B cell (primary cell): ENCODE data around the gene FGFR2. TPM values are rescaled to one million over a fixed set of nuclear protein-coding genes. Genes with fewer than 3 reads are reported as not detected.

Experiments used
- ATAC-seq: fragments of 200-7000 bp; cut with Tn5 transposase; one replicate; pipeline ENCODE4 v1.10.0; 2021; ENCODE audit warnings: low read depth, mild to moderate bottlenecking, moderate number of reproducible peaks, moderate library complexity
- CTCF ChIA-PET: fragments of 350-600 bp; sonication (Branson Sonifier 250); formaldehyde crosslinking; loops from one replicate; lab custom pipeline; 2021; ENCODE audit warnings: antibody characterized with exemption, inconsistent platforms; lab: Charles Lee
- POLR2A ChIA-PET: fragments of 350-600 bp; sonication (Branson Sonifier 250); formaldehyde crosslinking; loops from one replicate; lab custom pipeline; 2021; ENCODE audit warnings: antibody characterized with exemption; lab: Charles Lee
- DNase-seq: peaks from one replicate; pipeline ENCODE4 v3.0.0; 2013
- H2AFZ ChIP-seq: 2 replicates; pipeline ENCODE4 v1.6.1; 2012; ENCODE audit warnings: mild to moderate bottlenecking, low read depth, low read length; ENCODE audit not compliant: insufficient read depth, poor library complexity, severe bottlenecking
- H3K27ac ChIP-seq, 2 donors: 1 replicate in 1 of 2; 2 replicates in 1 of 2; pipeline ENCODE4 v1.5.1; 2012 to 2013; ENCODE audit warnings: low read length in 2 of 2, mild to moderate bottlenecking in 2 of 2, moderate library complexity in 1 of 2
- H3K27me3 ChIP-seq, 4 experiments: fragments of 200-600 bp in 1 of 4; sonication (generic) in 1 of 4; replicated peaks in 1 of 4; 1 replicate in 2 of 4; 2 replicates in 2 of 4; pipeline versions ENCODE4 v1.6.1 to v1.7.0; 2013 to 2016; ENCODE audit warnings: low read length in 3 of 4, mild to moderate bottlenecking in 2 of 4, mixed read lengths in 1 of 4, moderate library complexity in 1 of 4; ENCODE audit not compliant: insufficient read depth in 4 of 4, control insufficient read depth in 3 of 4; ENCODE audit errors: control extremely low read depth in 1 of 4
- H3K36me3 ChIP-seq, 2 experiments: replicated peaks in 1 of 2; 1 replicate in 1 of 2; 2 replicates in 1 of 2; pipeline versions ENCODE4 v1.6.1 to v1.7.1; 2013; ENCODE audit warnings: low read length in 1 of 2; ENCODE audit not compliant: insufficient read depth in 2 of 2, control insufficient read depth in 1 of 2; ENCODE audit errors: control extremely low read depth in 1 of 2, extremely low read depth in 1 of 2
- H3K4me1 ChIP-seq, 2 donors: fragments of 200-600 bp in 1 of 2; sonication (generic) in 1 of 2; 1 replicate in 1 of 2; 2 replicates in 1 of 2; pipeline versions ENCODE4 v1.5.1 to v1.6.1; 2013 to 2017; ENCODE audit warnings: low read length in 2 of 2; ENCODE audit not compliant: control insufficient read depth in 2 of 2, insufficient read depth in 2 of 2
- H3K4me2 ChIP-seq: replicated peaks from 2 replicates; pipeline ENCODE3; 2012; ENCODE audit warnings: mild to moderate bottlenecking, low read depth, low read length; ENCODE audit not compliant: poor library complexity, severe bottlenecking
- H3K4me3 ChIP-seq, 5 experiments: fragments of 200-600 bp in 1 of 5; sonication (generic) in 1 of 5; 1 replicate in 3 of 5; 2 replicates in 2 of 5; pipeline versions ENCODE4 v1.5.1 to v1.7.0; 2011 to 2016; ENCODE audit warnings: low read length in 4 of 5, mild to moderate bottlenecking in 4 of 5, low read depth in 2 of 5, control low read depth in 1 of 5, moderate library complexity in 1 of 5; ENCODE audit not compliant: insufficient read depth in 1 of 5; ENCODE audit errors: control extremely low read depth in 1 of 5, extremely low read depth in 1 of 5
- H3K79me2 ChIP-seq: fragments of 200-600 bp; sonication (generic); one replicate; pipeline ENCODE4 v1.6.0; 2016; ENCODE audit warnings: low read length; ENCODE audit not compliant: control insufficient read depth, insufficient read depth
- H3K9ac ChIP-seq: fragments of 200-600 bp; sonication (generic); 2 replicates; pipeline ENCODE4 v1.6.1; 2017; ENCODE audit warnings: mild to moderate bottlenecking, low read length, moderate library complexity
- H3K9me3 ChIP-seq, 3 donors: one replicate each; pipeline versions ENCODE4 v1.6.1 to v1.7.1; 2013; ENCODE audit warnings: low read length in 2 of 3; ENCODE audit not compliant: control insufficient read depth in 2 of 3, insufficient read depth in 1 of 3; ENCODE audit errors: control extremely low read depth in 1 of 3
- H4K20me1 ChIP-seq: 2 replicates; pipeline ENCODE4 v1.6.0; 2012; ENCODE audit warnings: mild to moderate bottlenecking, low read length; ENCODE audit not compliant: insufficient read depth, control insufficient read depth, poor library complexity, severe bottlenecking
- H3K27ac Mint-ChIP-seq: one replicate; pipeline ENCODE4 v1.8.0; 2021; ENCODE audit warnings: mixed read lengths
- H3K27me3 Mint-ChIP-seq: one replicate; pipeline ENCODE4 v1.8.0; 2021; ENCODE audit warnings: mixed read lengths
- H3K4me1 Mint-ChIP-seq: one replicate; pipeline ENCODE4 v1.8.0; 2021; ENCODE audit warnings: mixed read lengths
- H3K4me3 Mint-ChIP-seq: one replicate; pipeline ENCODE4 v1.8.0; 2021; ENCODE audit warnings: mixed read lengths
- H3K9me3 Mint-ChIP-seq: one replicate; pipeline ENCODE4 v1.8.0; 2022; ENCODE audit warnings: mixed read lengths; ENCODE audit not compliant: insufficient read depth
- CTCF ChIP-seq: fragments of 200-600 bp; IDR thresholded peaks from one replicate; pipeline ENCODE4 v1.8.0; 2022; ENCODE audit warnings: antibody characterized with exemption, mild to moderate bottlenecking
- EZH2 ChIP-seq: IDR thresholded peaks from 2 replicates; pipeline ENCODE4 v1.6.1; 2012; ENCODE audit warnings: borderline replicate concordance, low read depth, mild to moderate bottlenecking, moderate library complexity, low read length; ENCODE audit not compliant: insufficient read depth, poor library complexity, severe bottlenecking
- WGBS: methylation state at CpG from one replicate; pipeline ENCODE4 v1.1.5; 2013; ENCODE audit warnings: missing lambda C conversion rate; ENCODE audit not compliant: insufficient coverage; 5-methylcytosine and 5-hydroxymethylcytosine counted together
- intact Hi-C: fragments of 100-400 bp; cut with micrococcal nuclease; formaldehyde crosslinking; loops from one replicate; pipeline ENCODE4 v1.10.0; 2022
- polyA plus RNA-seq: library from polyadenylated mRNA; depleted of rRNA; stranded (reverse); fragments of >200 nt; gene quantifications from 2 replicates; pipeline ENCODE4 v1.2.3, GENCODE V29; 2012
- total RNA-seq, 2 donors: library from RNA; stranded (reverse); fragments of 120-200 nt in 1 of 2; gene quantifications; 1 replicate in 1 of 2; 2 replicates in 1 of 2; pipeline versions ENCODE4 v1.2.3 to v1.2.4, GENCODE V29; 2013 to 2022

Gene FGFR2
- total and polyA plus RNA-seq, 2 donors (not counting 1 experiment from before 2014, with no cell fraction given): not detected

GRCh38 chr10:121484401-121484800 is 113.8 kb downstream of the FGFR2 start:
- ChIA-PET POLR2A (no interaction called here), CTCF (no interaction called here)
- no peak overlapping the region for H3K9ac ChIP-seq
- no peak overlapping the region for H3K27ac ChIP-seq
- 86% methylated on average over 1 of the region's 8 CpGs for WGBS
- no peaks in the 10 kb centered on the region for H4K20me1 ChIP-seq
- H3K9me3 ChIP-seq: no peaks in the 10 kb centered on the region
- Mint-ChIP-seq H3K9me3 (no peaks in the 10 kb centered on the region), H3K4me1 (no peaks in the 10 kb centered on the region), H3K4me3 (no peak overlapping the region), H3K27me3 (peaks cover 3% of the 10 kb centered on the region), H3K27ac (no peak overlapping the region)
- no peak overlapping the region for H2AFZ ChIP-seq
- no peaks in the 10 kb centered on the region for H3K36me3 ChIP-seq
- H3K4me2 ChIP-seq: no peak overlapping the region
- TF ChIP-seq CTCF: no peak
- TF ChIP-seq EZH2: no peak
- no peaks in the 10 kb centered on the region for H3K27me3 ChIP-seq
- H3K4me1 ChIP-seq: no peaks in the 10 kb centered on the region
- no peaks in the 10 kb centered on the region for H3K79me2 ChIP-seq
- intact Hi-C loops: no loop called here
- DNase-seq: no peak
- no peak overlapping the region for H3K4me3 ChIP-seq
- no peak for ATAC-seq

GRCh38 chr10:121481180-121481579 is 117.1 kb downstream of the FGFR2 start:
- ChIA-PET CTCF (no interaction called here), POLR2A (no interaction called here)
- Mint-ChIP-seq H3K4me3 (no peak overlapping the region), H3K9me3 (no peaks in the 10 kb centered on the region), H3K4me1 (no peaks in the 10 kb centered on the region), H3K27me3 (peaks cover 3% of the 10 kb centered on the region), H3K27ac (no peak overlapping the region)
- no CpG with 5 or more reads among the region's 1 CpG for WGBS
- TF ChIP-seq CTCF: no peak
- TF ChIP-seq EZH2: no peak
- no peak overlapping the region for H3K4me3 ChIP-seq
- intact Hi-C loops: no loop called here
- H3K36me3 ChIP-seq: no peaks in the 10 kb centered on the region
- H3K9me3 ChIP-seq: no peaks in the 10 kb centered on the region
- no peak overlapping the region for H3K9ac ChIP-seq
- DNase-seq: no peak
- H3K27ac ChIP-seq: no peak overlapping the region
- H3K27me3 ChIP-seq: no peaks in the 10 kb centered on the region
- ATAC-seq: no peak
- no peak overlapping the region for H2AFZ ChIP-seq
- no peaks in the 10 kb centered on the region for H4K20me1 ChIP-seq
- no peaks in the 10 kb centered on the region for H3K79me2 ChIP-seq
- no peak overlapping the region for H3K4me2 ChIP-seq
- no peaks in the 10 kb centered on the region for H3K4me1 ChIP-seq
